Cerebellar cortex (tissue), 1 donor: ENCODE data around the gene SH2D3C.

Experiments
- DNase-seq: peaks from one replicate; pipeline ENCODE4 v3.0.0-alpha.2; 2015; ENCODE audit warnings: low spot score

SH2D3C gene

GRCh38 chr9:127778280-127779135 lies at the start of gene SH2D3C:
Gene SH2D3C, minus strand, starts transcription at chr9:127778666. Its CDS starts 39 bp downstream, at chr9:127778627.
- DNase-seq = no peak

GRCh38 chr9:127826253-127826913 lies 47.9 kb upstream of the SH2D3C start:
- no peak for DNase-seq

- no peak for DNase-seq
Observed at GRCh38 chr9:127825319-127826051, 47.0 kb upstream of the SH2D3C start.

- no peak for DNase-seq
Observed at GRCh38 chr9:127822108-127822507, 43.6 kb upstream of the SH2D3C start.

- DNase-seq = no peak
Observed at GRCh38 chr9:127818574-127818973, 40.1 kb upstream of the SH2D3C start.

GRCh38 chr9:127817881-127818434 lies 39.5 kb upstream of the SH2D3C start:
- peak; percentile 70 for DNase-seq

GRCh38 chr9:127816728-127817127 lies 38.3 kb upstream of the SH2D3C start:
- DNase-seq = no peak

GRCh38 chr9:127816362-127816725 lies 37.9 kb upstream of the SH2D3C start:
- no peak for DNase-seq

- DNase-seq = no peak
Observed at GRCh38 chr9:127815512-127816361, 37.3 kb upstream of the SH2D3C start.

GRCh38 chr9:127814619-127815511 lies 36.4 kb upstream of the SH2D3C start:
- DNase-seq = no peak

GRCh38 chr9:127813686-127814226 lies 35.3 kb upstream of the SH2D3C start:
- DNase-seq = no peak

- no peak for DNase-seq
Observed at GRCh38 chr9:127812936-127813675, 34.6 kb upstream of the SH2D3C start.

GRCh38 chr9:127812011-127812410 lies 33.5 kb upstream of the SH2D3C start:
- DNase-seq = no peak

- DNase-seq = no peak
Observed at GRCh38 chr9:127810378-127811187, 32.1 kb upstream of the SH2D3C start.

- no peak for DNase-seq
Observed at GRCh38 chr9:127809540-127810377, 31.3 kb upstream of the SH2D3C start.

GRCh38 chr9:127809002-127809539 lies 30.6 kb upstream of the SH2D3C start:
- DNase-seq = no peak

- DNase-seq = no peak
Observed at GRCh38 chr9:127808347-127809001, 30.0 kb upstream of the SH2D3C start.
